GOT3 (cell line): Measurements from ENCODE around the gene SERPINA9.

Experiments
- DNase-seq: peaks from one replicate; lab custom pipeline; 2025; ENCODE audit warnings: mixed read lengths; lab: John Stamatoyannopoulos, UW

The SERPINA9 gene

DNA sequence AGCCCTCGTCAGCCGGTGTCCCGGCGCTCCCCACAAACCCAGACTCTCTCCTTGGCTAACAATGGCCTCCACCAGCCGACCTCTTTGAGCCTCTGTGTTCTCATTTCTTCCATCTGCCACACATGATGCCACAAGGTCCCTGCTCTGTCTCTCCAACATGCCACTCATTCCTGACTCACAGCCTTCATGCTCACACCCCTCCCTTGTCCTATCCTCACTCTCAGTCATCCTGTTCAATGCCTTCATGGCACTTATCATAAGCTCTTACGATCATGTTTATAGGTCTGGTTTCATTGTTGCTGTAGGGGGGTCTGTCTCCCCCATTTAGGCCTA lies 13.8 kb downstream of the SERPINA9 start:
- DNase-seq = no peak

DNA sequence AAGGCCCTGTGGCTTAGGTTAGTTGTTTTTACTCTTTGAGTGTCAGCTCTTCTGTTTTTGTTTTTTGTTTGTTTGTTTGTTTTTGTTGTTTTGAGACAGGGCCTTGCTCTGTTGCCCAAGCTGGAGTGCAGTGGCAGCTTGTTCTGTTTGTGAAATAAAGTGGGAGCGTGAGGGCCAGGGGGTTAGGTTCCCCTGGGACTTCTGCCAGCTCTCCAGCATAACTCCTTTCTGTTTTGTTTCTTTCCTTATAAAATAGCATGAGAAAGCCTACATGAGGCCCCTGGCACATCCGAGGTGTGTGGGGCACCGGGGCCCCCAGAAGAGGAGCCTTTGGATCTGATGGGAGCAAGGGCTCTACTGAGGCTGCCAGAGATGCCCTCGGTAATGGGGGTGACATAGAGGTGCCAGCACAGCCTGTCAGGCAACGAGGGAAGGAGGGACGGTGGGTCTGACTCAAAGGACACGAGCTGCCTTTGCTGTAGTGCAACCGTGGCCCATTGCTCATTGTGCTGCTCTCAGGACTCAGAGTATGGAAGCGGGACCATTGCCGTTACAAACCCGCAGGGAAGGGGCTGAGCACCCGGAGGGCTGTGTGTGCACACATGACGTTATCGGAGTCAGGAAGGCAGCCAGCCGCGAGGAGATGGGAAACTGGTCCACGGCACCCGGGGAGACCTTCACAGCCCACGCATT lies 14.3 kb downstream of the SERPINA9 start:
- DNase-seq = no peak

DNA sequence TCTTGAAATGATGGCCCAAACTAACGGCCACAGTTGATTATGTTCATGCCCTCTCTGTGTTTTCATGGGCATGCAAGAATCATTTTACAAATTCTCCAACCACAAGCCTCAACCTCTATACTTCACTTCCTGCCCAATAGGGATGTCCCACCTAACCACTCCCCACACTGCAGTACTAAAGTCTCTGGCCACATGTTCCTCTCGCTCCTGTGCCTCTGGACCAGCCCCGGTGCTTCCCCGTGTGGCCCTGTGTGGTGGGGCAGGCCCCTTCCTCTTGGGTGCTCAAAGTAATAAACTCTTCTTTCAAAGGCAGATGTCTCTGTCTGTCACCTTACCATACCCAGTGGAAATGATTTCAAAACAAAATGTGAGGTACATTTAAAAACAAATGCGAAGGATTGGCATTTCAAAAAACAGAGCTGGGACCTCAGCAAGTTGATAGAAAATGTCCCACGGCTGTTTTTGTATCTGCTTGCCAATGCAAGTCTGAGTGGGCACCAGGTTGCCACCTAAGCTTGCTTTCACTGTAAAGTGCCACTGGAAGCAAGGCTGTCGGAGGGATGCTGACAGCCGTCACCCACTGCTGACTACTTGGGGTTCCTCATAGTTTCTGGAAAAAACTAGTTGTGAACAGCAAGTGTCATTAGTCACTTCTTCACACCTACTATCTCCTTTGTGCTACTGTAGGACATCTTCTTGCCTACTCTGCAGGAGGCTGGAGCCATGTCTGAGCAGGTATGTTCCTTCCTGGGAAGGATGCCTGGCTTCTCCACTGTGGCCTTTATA lies 15.2 kb downstream of the SERPINA9 start:
- DNase-seq = no peak

DNA sequence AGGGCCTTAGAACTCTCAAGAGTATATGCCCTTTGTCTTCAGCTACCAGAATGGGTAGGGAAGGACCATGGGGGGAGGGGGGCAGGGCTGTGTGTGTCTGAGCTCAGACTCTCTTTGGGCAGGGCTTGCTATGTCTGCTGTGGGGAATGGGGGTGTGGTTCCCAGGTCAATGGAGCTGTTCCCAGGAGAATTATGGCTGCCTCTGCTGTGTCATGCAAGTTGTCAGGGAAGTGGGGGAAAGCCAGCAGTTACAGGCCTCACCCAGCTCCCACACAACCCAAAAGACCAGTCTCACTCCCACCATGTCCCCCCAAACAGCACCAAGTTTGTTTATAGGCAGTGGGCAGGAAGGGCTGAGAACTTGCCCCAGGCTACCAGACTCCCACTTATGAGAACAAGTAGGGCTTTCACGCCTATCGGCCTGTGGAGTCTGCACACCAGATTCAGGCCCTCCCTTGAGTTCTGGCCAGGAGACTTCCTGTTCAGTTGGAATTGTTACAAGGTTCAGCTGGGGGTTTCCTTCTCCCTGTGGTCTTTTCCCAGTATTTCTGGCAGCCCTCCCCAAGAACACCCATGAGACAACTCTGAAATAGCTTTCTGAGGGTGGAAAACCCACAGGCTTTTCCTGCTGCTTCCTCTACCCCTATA lies 17.3 kb downstream of the SERPINA9 start:
- DNase-seq = no peak

DNA sequence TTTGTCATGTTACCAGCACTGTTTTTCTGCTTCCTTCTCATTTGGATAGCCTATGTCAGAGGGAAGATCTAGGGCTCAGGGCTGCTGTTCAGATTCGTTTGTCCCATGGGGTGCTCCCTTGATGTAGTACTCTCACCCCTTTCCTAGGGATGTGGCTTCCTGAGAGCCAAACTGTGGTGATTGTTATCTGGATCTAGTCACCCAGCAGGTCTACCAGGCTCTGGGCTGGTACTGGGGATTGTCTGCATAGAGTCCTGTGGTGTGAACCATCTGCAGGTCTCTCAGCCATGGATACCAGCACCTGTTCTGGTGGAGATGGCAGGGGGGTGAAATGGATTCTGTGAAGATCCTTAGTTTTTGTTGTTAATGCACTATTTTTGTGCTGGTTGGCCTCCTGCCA lies 17.9 kb downstream of the SERPINA9 start:
- DNase-seq = no peak

DNA sequence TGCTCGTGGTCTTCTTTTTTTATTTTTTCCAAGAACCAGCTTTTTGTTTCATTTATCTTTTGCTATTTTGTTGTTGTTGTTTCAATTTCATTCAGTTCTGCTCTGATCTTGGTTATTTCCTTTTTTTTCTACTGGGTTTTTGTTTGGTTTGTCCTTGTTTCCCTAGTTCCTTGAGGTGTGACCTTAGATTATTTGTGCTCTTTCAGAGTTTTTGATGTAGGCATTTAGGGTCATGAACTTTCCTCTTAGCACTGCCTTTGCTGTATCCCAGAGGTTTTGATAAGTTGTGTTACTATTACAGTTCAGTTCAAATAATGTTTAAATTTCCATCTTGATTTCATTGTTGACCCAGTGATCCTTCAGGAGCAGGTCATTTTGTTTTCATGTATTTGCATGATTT lies 20.1 kb downstream of the SERPINA9 start:
- no peak for DNase-seq

DNA sequence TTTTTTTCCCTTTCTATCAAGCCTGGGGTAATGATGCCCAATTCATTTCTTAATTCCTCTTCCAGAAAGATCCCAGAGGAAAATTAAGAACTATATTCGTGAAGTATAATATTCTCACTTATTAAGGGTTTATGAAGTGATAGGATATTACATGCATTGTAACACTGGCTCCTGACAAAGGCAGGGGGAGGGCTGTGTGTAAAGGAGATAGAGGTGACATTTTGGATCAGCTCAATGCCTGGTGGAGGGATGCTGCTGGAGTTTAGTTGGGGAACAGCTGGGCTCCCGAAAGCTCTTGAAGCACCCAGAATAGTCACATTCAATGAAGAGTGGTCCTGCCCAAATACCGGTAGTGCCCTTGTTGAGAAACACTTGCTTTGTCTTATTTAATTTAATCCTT lies 24.2 kb downstream of the SERPINA9 start:
- no peak for DNase-seq

DNA sequence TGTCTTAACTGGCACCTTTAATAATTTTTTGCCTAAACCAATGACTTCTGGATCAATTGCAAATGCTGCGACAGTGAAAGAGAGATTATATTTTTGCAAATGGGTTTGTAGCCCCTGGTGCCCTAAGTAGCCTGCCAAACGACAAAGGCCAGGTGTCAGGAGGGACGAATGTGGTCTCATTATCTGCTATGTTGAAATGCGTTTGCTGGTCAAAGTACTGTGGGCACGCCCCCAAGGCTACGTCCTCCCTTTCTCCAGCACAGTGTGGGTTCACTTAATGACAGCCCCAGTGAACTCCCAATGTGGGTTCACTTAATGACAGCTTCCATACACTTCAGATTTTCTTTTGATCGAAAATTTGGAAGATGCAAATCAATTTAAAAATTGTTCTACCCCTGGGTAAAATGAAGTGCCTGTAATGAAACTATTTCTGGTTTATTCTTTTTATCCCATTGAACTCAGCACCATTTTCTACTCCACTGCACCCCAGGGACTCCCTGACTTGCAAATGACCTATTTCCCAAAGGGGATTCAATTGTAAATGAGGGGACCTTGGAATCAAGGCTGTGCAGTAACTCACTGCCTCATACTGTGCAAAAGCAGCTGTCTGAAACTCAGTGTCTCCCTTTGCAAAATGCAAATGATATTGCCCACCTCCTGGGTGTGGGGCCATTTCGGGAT lies 24.8 kb downstream of the SERPINA9 start:
- no peak for DNase-seq

DNA sequence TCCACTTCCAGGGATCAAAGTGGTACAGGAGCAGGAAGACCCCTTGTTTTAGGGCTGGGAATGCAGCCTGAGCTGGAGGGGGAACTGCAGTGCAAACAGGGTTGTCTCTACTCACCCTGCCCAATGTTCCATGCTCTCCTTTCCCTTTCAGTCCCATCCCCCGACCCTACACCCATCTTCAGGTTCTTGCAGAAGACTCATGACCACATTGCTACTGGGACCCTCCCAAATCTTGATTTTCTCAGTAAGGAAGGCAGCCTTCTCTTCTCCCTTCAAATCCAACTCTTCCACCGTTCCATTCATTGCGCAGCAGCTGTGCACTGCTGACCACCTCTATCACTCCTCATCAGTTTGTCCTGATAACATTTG lies 25.3 kb downstream of the SERPINA9 start:
- no peak for DNase-seq

DNA sequence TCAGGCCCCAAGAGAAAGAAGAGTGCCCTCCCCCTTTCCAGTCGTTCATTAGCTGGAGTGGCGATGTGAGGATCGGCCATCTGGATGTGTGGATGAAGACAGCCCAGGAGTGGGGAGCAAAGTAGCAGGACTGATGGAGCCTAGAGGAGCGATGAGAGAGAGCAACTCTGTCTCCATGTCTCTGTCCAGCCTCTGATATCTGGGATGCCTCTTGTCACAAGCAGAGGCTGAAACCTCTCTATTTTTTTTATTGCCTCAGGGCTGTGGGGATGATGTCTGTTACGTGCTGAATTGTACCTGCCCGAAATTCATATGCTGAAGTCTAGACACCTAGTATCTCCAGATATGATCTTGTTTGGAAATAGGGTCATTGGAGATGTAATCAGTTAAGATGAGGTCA lies 26.1 kb downstream of the SERPINA9 start:
- DNase-seq = no peak

DNA sequence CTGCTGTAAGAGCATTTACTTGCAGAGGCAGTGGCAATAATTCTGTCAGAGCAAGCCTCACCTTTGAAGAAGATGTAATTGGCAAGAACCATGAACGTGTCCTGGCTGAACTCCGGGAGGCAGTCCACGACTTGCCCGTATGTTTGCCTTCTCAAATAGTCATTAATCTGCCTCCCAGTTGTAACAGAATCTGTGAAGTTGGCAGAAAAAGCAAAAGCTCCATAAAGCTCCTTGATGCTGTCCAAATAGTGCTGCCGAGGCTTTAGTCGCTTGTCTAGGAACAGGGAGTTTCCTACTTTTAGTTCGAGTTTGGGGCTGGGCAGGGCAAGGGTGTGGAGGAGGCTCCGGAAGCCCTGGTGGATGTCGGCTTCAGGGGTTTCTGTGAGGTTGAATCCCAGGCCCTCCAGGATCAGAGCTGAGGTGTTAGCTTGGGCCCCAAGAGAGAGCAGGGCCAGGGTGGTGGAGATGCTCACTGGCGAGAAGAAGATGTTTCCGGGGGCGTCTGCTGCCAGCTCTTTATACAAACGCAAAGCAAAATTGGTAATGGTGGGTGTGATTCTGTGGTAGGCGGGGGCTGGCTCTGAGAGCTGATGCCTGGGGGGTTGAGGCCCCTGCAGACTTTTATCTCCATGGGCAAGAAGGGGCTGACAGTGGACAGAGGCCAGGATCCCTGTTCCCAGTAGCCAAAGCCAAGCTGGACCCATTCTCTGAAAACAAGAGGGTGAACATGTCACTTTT lies 27.8 kb downstream of the SERPINA9 start:
- no peak for DNase-seq

DNA sequence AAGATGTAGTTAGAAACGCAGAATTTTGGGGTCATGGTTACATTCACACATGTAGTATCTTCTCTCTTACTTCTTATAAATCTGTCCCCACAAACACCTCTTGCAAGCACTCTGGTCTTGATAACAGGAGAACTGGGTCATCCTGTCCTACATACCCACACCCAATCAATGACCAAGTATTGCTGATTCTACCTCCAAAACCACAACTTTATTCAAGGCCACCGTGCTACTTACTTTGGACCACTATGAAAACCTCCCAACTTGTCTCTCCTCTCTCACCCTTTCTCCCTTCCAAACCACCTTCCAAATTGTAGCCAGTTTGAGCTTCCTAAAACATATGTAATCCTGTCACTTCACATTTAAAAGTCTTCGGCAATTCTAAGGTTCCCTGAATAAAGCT lies 28.8 kb downstream of the SERPINA9 start:
- no peak for DNase-seq

DNA sequence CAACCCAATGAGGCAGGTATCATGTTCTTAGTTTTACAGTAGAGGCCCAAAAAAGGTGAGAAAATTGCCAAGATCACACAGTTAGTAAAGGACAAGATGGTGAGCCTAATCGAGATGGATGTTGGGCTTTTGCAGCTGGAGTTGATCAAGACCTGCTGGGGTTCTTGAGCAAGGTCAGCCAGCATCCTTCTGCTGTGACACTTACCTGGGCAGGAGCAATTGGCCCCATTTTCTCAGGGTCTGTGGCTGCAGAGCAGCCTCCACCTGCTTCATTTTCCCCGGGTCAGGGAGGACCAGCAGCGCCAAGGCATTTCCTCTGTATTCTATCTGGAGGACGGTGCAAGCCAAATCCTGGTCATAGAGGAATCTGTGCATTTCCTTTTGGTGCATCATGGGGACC lies 29.9 kb downstream of the SERPINA9 start:
- no peak for DNase-seq

DNA sequence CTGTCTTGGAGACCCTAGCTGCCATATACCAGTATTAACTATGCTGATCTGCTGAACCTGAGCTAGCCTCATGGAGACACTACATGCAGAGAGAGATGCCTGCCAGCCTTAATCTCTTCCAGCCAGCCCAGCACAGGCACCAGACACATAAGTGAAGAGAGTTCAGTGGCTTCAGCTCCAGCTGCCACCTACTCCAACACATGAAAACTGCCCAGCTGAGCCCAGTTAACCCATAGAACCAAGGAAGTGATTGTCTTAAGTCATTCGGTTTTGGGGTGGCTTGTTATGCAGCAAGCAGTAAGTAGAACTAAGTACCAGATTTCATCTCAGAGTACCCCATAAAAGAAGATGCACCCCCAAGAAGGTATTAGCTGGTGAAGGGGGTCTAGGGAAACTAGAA lies 31.0 kb downstream of the SERPINA9 start:
- DNase-seq = no peak

DNA sequence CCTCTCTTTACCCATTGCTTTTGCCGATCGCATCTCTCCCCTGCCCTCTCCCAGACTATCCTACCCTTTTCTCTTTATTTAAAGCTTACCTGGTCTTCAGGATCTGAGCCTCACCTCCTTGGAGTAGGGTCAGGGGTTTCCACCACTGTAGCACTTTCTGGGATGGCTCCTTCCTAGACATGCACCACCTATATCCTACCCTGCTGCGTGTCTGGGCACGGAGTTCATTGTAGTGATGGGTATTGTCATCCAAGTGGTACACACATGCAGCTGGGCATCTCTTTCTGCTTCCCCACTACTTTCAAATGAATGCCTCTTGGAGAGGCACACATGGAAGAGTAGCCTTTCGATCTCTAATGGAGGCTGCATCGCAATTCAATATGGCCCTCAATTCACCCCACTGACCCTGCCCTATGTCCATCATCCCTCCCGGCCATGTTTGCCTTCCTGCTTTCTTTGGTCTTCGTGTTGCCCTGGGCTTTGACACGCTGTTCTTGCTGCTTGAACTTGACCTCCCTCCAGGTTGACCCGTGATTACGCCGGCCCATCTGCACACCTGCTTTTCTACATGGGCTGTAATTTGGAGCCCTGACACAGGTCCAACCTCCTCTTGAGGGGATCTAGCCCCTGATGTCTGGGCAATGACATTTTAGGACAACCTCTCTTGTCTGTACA lies 34.3 kb downstream of the SERPINA9 start:
- DNase-seq = no peak

DNA sequence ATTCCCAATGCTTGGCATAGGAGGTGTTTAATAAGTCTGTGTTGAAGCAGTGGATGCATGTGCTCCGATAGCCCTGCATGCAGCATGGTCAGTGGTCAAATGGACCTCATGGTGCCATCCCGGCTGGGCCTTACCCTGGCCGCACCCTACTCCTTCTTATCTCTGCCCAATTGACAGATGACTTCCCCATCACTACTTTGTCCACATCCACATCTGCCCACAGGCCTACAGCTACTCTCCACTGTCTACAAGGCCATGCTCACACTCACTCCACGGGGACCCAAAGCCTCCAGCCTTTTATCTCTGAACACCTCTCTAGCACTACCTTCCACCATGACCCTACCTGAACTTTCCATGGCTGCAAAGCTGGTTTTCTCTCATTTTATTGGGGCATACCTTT lies 34.9 kb downstream of the SERPINA9 start:
- no peak for DNase-seq

DNA sequence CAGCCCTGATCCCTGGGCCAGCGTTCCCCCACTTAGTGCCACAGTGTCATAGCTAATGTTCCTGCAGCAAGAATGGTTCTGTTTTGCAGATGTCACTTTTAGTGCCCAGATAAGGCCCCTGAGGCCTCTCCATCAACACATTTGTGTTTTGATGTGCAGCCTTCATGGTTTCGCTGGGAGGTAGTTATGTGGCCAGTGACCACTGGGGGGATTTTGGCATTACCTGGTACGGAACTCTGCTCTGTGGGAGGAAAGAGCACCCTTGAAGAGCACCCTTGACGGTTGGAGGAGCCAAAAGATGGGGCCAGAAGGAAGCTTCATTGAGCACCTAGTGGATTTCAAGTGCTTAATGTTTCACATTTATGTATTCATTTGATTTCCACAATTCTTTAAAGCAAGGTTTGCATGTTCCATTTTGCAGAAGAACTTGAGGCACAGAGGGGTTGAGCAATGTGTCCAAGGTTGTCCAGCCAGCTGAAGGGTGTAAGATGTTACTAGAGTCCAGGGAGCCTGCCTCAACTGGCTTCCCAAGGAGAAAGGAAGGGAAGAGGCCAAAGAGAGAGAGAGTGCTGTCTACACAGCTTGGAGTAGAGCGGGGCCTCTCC lies 36.4 kb downstream of the SERPINA9 start:
- DNase-seq = no peak

DNA sequence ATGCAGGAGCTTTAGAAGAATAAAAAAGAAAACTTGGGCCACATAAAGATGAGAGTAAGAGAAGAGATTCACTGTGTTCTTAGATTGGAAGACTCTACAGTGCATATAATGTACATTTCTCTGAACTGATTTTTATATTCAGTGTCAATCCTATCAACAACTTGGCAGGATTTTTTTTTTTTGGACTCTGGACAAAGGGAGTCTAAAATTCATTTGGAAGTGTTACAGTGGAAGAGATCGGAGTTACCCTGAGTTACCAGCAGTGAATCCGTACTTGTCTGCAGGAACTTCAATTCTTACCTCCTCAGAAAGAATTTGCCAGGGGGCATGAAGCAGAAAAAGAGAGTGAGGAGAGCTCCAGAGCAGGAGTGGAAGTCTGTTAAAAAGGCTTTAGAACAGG lies 47.4 kb downstream of the SERPINA9 start:
- DNase-seq = no peak

DNA sequence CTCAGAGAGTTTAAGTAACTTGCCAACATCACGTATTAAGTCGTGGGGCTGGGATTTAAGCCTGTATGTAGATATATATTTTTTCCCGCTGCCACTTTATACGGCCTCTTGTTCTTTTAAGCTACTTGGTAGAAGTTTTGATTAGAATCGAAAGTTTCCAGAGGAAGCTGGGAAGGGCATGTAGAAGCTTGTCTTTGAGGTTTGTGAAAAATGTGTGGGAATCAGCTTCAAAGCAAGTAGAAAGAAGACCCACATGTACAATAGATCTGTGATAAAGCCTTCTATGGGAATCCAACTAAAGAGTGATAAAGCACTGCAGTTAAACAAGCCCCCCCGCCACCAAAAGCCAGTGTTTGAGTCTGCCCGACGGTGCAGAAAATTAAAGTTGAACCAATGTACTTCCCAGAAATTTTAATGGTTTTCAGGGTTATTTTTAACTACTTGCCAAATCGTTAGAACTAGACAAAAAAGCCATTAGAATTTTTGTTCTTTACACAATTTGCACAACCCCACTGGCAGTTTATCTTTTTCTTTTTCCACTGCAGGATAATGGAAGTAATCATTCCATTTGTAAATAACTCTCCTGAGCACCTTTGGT lies 48.9 kb downstream of the SERPINA9 start:
- no peak for DNase-seq

DNA sequence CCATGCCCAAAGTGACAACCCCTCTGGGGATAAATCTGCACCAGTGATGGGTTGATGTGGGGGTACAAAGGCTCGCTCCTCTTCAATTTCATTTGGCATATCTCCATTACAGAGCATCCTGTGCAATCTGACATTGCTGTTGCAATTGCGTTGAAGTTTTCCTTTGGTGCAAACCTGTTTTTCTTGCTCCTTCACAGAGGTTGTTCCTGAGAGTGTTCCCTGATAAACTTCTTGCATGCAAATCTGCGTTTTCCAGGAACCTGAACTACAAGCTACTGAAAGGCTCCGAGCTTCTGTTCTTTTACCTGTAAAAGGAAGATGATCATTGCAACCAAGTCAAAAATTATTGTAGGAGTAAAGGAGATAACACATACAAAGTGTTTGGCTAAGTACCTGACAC lies 49.5 kb downstream of the SERPINA9 start:
- DNase-seq = no peak

DNA sequence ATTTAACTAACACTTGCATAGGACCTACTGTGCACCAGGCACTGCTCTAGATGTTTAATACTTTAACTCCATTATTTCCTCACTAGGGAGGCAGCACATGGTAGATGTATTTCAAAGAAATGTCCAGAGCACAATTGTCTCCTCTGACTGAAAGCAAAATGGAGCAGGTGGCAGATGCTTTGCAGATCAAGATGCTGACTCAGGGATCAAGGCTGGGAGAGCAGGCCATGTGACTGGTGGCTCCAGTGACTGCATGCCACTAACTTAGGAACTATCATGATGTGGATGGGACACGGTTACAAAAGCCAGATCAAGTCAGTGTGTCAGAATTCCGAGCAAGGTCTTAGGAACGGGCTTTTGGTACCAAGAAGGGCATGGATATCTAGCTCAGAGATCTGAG lies 51.6 kb downstream of the SERPINA9 start:
- DNase-seq = no peak
